Measurements from ENCODE around the gene KIFBP.

Gene KIFBP

DNA sequence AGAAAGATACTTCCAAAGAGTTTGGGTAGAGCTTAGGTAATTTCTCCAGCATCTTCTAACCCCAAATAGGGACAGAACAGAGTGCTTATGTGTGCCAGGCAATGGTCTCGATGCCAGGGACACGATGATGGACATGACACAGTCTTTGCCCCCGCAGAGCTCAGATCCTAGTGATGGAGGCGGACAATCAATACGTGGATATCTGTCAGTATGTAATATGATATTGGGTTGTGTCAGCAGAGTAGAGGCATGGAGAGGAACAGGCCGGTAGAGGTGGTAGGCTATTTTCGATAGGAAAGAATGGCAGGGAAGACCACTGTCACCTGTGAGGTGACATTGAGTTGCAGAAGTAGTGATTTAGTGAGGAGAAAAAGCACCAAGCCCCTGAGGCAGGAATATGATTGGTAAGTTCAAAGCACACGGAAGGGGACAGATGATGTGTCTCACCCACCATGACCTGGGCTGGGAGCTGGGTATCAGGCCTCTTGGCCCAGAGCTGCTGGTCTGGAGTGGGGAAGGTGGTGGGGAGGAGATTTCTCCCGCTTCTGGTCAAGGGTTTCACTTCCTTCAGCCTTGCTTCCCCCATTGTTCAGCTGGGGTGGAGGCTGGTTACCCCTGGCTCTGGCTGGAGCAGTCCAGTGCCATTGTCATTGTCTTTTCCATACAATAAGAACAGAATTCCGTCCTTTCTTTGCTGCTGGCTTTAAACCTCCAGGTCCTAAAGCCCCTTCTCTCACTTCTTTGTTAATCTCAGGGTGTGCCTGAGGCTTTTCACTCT lies 63.3 kb downstream of the KIFBP start:
- no peak for DNase-seq (ENCODE audit: low read depth)

DNA sequence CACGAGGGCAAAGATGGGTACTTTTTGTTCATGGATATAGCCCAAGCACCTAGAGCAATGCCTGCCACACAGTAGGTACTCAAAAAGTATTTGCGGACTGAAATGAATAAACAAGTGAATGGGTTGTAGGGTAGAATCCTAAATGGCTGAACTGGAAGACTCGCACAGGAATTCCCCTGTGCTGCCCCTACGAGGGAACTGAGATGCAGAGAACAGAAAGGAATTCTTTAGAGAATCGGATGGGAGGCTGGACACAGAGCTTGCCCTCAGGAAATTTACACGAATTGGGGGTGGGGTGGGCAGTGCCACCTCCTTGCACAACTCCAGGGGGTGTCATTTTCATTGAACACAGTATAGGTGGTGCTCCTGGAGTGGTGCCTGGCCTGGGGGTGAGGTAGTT lies 64.1 kb downstream of the KIFBP start:
- no peak for DNase-seq (ENCODE audit: low read depth)

DNA sequence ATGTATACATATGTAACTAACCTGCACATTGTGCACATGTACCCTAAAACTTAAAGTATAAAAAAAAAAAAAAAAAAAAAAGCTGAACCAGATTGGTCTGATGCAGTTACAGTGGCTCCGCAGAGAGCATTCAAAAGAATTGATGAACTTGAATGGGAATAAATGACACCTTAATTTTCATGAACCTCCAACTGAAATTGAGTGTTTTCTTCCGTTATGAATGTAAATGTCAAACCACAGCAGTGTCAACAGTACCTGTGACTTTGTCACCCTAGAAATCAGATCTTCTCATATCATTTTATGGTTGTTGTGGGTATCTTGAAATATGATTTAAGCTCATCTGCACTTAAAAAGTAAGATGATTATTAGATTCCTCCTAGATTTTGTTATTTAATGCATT lies 66.6 kb downstream of the KIFBP start:
- no peak for DNase-seq (ENCODE audit: low read depth)

DNA sequence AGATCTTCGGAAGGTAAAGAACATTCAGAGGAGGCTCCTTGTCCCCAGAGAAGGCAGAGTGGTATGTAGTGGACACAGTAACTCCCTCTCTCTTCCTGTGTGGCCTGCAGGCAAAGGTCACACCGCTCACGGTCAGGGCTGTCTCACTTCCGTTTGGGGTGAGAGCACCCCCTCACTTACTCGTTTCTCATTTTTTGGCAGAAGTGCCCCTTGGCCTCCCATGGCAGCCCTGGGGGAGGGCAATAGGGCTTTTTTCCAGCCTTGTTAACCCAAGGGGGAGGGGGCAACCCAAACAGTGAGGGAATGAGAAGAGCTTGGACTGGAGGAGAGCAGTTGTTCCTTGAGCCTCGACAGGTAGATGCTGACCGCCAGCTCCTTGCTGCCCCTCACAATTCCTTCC lies 67.5 kb downstream of the KIFBP start:
- no peak for DNase-seq (ENCODE audit: low read depth)

DNA sequence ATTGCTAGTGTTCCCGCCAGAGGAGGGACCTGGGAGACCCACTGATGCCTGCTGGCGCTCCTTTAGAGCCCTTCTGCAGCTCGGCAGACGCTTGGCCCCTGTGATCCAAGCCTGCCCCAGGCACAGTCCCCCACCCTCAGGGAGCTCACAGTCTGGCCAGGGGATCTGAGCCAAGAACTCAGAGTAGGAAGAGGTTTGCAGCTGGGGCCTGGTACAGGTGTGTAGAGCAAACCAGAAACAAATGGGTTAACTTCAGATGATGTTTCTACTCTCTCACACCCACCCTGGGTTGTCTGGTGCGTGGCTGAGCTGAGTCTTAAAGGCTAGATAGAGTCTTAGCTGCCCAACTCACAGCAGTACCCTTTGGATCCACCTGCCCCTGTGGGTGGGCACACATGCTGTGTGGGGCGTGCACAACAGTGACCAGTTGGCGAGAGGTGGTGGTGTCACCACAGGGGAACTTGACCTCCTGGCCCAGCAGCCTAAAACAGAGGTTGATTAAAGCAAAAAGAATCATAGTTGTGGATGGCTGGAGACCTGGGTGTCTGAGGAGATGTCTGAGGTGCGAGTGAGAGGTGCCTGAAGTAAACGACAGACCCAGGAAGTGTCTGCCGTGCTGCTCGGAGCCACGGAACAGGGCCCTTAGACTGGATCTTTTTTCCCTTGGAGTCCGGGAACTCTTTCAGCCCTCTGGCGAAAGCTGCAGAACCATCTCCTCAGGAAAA lies 68.1 kb downstream of the KIFBP start:
- DNase-seq (ENCODE audit: low read depth): no peak

DNA sequence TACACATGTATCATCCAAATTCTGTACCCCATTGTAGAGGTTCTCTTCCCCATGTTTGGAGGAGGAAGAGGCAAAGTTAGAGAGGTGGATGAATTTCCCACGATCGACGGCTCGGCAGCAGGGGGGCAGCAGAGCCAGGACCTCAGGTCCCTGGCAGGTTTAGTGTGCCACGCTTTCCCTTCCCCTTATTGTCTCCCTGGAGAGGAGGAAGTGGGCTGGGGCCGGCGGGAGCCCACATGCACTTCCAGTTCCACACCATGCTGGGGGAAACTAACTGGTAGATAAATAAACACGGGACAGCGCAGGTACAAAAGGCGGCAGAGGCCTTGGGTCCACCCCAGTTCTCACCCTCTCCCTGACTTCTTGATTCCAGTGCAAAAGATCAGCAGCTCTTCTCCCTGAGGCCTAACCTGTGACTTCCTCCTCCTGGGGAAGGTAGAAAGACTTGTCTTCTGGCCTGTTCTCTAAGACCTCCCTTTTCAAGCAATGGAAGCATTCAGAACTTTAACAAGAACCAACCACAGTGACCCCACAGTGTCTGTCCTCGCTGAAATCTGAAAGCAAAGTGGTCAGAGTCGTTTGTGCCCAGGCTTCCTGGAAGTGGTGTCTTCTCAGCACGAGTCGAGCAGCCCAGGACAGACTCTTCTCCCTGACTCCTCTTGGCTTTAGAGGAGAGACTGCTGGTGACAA lies 68.8 kb downstream of the KIFBP start:
- DNase-seq (ENCODE audit: low read depth): no peak

DNA sequence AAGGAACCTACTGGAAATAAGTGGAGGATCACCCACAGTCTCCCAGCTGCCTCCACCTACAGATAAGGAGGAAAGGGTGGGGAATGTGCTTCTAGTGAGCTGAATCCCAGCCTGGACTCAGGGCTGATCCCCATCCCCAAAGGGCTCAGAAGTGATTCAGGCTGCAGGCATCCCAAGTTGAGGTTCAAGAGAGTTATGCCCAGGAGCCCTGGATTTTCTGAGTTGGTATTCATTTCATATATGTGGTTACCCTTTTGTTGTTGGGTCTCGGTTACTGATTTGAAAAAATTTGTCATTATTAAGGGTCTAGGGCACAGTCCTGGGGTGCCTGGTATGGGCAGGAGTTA lies 69.3 kb downstream of the KIFBP start:
- peak; percentile 79 for DNase-seq (ENCODE audit: low read depth)

DNA sequence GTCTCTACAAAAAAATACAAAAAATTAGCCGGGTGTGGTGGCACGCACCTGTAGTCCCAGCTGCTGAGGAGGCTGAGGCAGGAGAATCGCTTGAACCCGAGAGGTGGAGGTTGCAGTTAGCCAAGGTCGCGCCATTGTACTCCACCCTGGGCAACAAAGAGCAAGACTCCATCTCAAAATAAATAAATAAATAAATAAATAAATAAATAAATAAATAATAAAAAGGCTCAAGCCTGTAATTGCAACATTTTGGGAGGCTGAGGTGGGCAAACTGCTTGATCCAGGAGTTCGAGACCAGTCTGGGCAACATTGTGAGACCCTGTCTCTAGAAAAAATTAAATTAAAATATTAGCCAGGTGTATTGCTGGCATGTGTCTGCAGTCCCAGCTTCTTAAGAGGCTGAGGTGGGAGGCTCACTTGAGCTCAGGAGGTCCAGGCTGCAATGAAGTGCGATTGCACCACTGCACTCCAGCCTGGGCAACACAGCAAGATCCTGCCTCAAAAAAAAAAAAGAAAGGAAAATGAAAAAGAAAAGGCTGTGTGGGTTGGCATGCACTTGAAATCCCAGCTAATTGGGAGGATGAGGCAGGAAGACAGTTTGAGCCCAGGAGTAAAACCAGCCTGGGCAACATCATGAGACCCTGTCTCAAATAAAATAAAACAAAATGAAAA lies 71.7 kb downstream of the KIFBP start:
- no peak for DNase-seq (ENCODE audit: low read depth)

DNA sequence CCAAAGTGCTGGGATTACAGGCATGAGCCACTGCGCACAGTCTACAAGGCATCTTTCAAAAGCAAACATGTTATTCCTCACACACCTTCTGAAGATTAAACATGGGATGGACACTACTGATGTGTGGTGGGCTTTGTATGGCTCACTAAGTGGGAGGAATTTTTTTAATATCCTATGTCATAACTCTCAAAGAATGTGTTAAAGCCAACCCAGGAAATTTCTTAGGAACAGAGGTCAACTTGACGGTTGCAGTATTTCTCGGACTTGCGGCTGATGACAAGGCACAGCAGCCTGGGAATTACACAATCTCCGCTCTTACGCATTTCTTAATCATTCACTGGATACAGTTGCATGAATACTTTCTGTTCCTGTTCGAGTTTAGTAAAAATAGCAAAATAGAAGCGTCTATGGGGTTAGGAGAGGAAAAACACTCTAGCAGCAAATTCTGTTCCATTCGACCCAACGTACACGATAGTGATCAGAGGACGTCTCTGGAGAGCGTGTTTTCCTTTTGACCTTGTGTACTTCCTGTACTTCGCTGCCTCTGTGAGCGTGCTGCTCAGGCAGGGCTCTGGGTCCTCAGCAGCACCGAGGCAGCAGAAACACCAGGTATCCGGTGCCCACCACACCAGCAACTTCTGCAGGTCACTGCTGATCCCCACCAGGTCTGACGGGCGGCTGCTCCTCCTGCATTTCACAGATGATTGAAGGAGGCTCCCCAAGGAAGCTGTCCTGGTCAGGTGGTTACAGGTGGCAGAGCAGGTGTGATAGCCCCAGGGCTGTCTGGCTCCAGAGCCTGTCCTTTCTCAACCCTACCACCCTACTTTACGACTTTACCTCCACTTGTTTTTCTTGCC lies 72.9 kb downstream of the KIFBP start:
- DNase-seq (ENCODE audit: low read depth): peak; percentile 100

DNA sequence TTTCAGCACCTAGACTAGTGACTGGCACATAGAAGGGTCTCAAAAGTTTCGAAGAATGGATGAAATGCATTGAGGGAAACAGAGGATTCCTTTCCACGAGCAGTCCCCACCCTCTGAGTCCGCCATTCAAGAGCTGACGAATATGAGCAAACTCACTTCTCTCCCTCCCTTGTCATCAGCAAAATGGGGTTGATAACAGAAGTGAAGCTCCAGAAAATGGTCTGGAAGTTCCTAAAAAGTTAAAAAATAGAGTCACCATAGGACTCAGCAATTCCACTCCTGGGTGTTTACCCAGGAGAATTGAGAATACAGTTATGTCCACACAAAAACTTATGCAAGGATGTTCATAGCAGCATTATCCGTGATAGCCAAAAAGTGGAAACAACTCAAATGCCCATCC lies 74.3 kb downstream of the KIFBP start:
- no peak for DNase-seq (ENCODE audit: low read depth)

DNA sequence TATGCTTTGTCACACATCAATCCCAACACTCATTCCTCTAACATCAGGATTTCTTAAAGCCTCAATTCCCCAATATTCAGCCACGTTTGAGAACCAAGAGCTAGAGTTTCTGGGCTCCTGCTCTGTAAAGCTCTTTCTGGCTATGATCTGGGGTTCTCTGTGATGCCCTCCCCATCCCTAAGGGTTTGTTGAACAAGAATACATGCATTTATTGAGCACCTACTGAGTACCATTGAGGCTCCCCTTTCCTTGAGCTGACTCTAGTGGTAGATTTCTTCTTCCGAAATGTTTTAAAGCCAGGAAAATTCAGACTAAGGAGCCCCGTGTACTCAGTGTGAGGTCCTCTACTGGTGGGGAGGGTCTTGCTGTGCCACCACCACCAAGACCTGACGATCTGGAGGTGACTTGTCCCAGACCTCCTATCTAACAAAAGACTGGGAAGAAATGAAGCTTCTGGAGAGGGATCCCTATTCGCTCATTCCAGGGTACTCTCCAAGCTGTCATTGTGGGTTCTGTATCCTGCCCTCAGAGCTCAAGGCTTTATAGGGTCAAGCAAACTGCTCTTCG lies 76.2 kb downstream of the KIFBP start:
- no peak for DNase-seq (ENCODE audit: low read depth)

DNA sequence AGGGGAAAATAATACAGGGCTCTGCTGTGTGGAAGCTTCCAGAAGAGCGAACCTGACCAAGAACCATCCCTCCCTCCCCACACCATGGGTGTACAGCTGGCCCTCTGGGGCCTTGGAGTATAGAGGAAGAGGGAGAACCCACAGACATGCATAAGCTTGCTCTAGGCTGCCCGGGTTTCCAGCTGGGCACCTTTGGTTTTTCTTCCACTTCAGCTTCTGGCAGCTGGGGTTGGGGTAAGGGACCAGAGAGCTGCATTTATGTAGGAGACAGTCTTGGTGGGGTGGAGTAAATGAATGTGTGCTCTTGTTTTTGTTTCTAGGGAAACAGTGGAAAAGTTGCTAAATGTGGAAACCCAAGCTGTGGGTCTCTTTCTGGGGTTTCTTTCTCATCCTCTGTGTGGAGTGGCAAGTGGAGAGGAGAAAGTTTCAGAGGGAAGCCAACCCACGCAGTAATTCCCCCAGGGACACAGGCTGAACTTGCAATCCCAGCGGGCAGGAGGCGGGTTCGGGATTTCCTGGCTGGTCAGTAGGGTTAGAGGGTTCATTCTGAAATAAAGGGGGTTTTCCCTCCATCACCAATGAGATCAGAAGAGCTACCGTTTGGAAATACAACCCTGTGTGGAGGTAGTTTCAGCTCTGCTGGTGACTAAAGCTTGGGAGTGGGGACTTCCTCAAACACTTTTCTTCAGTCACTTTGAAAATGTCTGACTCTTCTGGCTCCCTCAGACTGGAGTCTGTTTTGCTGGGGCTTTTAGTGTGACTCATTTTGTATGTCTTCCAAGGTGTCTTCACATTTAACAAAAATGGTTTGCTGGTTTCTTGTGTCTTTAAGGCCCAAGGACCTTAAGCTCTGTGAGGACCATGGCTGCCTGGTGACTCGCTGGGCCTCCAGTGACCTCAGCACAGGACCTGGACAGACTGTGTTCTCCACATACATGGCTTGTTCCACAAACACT lies 77.1 kb downstream of the KIFBP start:
- no peak for DNase-seq (ENCODE audit: low read depth)

All from amniotic epithelial cell (primary cell).